PC-9 (cell line): Measurements from ENCODE around the gene RC3H2. TPM values are rescaled to one million over a fixed set of nuclear protein-coding genes. Genes with fewer than 3 reads are reported as not detected.
"Not testable (repeated sequence)": the region's sequence is repeated elsewhere in the genome, so short reads cannot be mapped to it uniquely, and the experiment has no call there.

Experiments
- BruUV-seq: library from RNA; stranded (reverse); fragments of 400-500 nt; replicated peaks from 2 replicates; lab custom pipeline; 2021; lab: Mats Ljungman, UMichigan
- CTCF ChIA-PET: fragments of 300-600 bp; sonication (Branson Sonifier 250); formaldehyde crosslinking; loops from one replicate; lab custom pipeline; 2022; ENCODE audit warnings: antibody characterized with exemption; lab: Charles Lee
- POLR2A ChIA-PET: fragments of 300-600 bp; sonication (Branson Sonifier 250); formaldehyde crosslinking; loops from one replicate; lab custom pipeline; 2022; ENCODE audit warnings: antibody characterized with exemption; ENCODE audit not compliant: unreplicated experiment; lab: Charles Lee
- DNase-seq, 2 experiments: peaks; one replicate each; pipeline versions ENCODE4 v3.0.0 to v3.0.0-alpha.2; 2015 to 2022; ENCODE audit warnings: mixed read lengths in 1 of 2
- H2AFZ ChIP-seq: fragments of 200-600 bp; sonication (generic); 2 replicates; pipeline ENCODE4 v1.8.1; 2017; ENCODE audit warnings: antibody characterized with exemption
- H3F3A ChIP-seq: fragments of 200-600 bp; sonication (generic); 2 replicates; pipeline ENCODE4 v1.8.1; 2017; ENCODE audit warnings: antibody characterized with exemption, mild to moderate bottlenecking, low read depth; ENCODE audit not compliant: insufficient read depth
- H3K27ac ChIP-seq: fragments of 200-600 bp; sonication (generic); 2 replicates; pipeline ENCODE4 v1.6.1; 2016; ENCODE audit warnings: mixed run types
- H3K27me3 ChIP-seq: fragments of 200-600 bp; sonication (generic); 2 replicates; pipeline ENCODE4 v1.6.1; 2016; ENCODE audit warnings: low read depth, mixed run types; ENCODE audit not compliant: insufficient read depth
- H3K36me3 ChIP-seq: fragments of 200-600 bp; sonication (generic); 2 replicates; pipeline ENCODE4 v1.6.1; 2016; ENCODE audit warnings: low read depth, mixed run types
- H3K4me1 ChIP-seq: fragments of 200-600 bp; sonication (generic); replicated peaks from 2 replicates; pipeline ENCODE4 v1.6.1; 2016; ENCODE audit warnings: mixed run types; ENCODE audit not compliant: insufficient read depth
- H3K4me2 ChIP-seq: fragments of 200-600 bp; sonication (generic); 2 replicates; pipeline ENCODE4 v1.6.1; 2017; ENCODE audit warnings: mixed run types
- H3K4me3 ChIP-seq: fragments of 200-600 bp; sonication (generic); 2 replicates; pipeline ENCODE4 v1.6.1; 2016; ENCODE audit warnings: mixed run types
- H3K79me2 ChIP-seq: fragments of 200-600 bp; sonication (generic); 2 replicates; pipeline ENCODE4 v1.6.1; 2017; ENCODE audit warnings: low read depth, mixed run types
- H3K9me2 ChIP-seq: fragments of 200-600 bp; sonication (generic); 2 replicates; pipeline ENCODE4 v1.8.1; 2017; ENCODE audit warnings: mild to moderate bottlenecking; ENCODE audit not compliant: insufficient read depth
- H3K9me3 ChIP-seq: fragments of 200-600 bp; sonication (generic); 2 replicates; pipeline ENCODE4 v1.8.1; 2016; ENCODE audit warnings: low read depth; ENCODE audit not compliant: insufficient read depth
- H4K20me1 ChIP-seq: fragments of 200-600 bp; sonication (generic); 2 replicates; pipeline ENCODE4 v1.8.1; 2017; ENCODE audit not compliant: insufficient read depth
- EZH2 ChIP-seq: fragments of 200-600 bp; sonication (generic); IDR thresholded peaks from 2 replicates; pipeline ENCODE4 v1.8.0; 2017; ENCODE audit warnings: antibody characterized with exemption, low read depth
- intact Hi-C: fragments of 100-400 bp; cut with micrococcal nuclease; formaldehyde crosslinking; loops from one replicate; pipeline ENCODE4 v1.10.0; 2022; ENCODE audit not compliant: unreplicated experiment
- total RNA-seq: library from RNA; stranded (reverse); gene quantifications from 2 replicates; pipeline ENCODE4 v1.2.3, GENCODE V29; 2021
- TF ChIP-seq, protein P1 (sequence below): fragments of 200-600 bp; sonication (generic); conservative IDR thresholded peaks from 2 replicates; pipeline ENCODE4 v1.6.1; 2017; ENCODE audit warnings: mixed run types, antibody characterized with exemption, mild to moderate bottlenecking, moderate library complexity

Gene RC3H2
- total RNA-seq, 1 experiment from 2014 or later = 58.8 TPM

DNA sequence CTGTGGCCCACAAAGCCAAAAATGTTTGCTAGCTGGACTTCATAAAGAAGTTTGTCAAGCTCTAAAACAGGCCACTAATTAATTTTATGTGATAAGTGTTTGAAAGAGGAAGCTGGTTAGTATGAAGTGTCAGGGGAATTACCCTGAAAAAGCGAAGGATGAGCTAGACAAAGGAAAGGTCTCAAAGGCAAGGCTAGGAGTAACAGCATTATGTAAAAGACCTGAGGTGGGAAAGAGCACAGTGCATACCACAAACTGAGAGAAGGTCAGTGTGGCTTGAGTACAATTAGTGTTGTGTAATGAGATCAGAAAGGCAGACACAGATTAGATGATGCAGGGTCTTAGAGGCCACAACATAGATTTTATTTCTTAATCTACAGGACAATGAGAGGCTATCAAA, 29.6 kb downstream of the RC3H2 start:
- Histone ChIP-seq H3K27me3 (no peaks in the 10 kb centered on the region), H4K20me1 (no peaks in the 10 kb centered on the region; the same call in 1 of the 2 replicates), H3K4me3 (no peak overlapping the region), H2AFZ (no peak overlapping the region), H3K36me3 (peaks cover 19% of the 10 kb centered on the region; the same call in 1 of the 2 replicates), H3K4me2 (no peak overlapping the region), H3K9me2 (no peaks in the 10 kb centered on the region), H3K4me1 (no peaks in the 10 kb centered on the region), H3K27ac (no peak overlapping the region), H3K79me2 (no peaks in the 10 kb centered on the region), H3K9me3 (no peaks in the 10 kb centered on the region), H3F3A (no peaks in the 10 kb centered on the region)
- POLR2A ChIA-PET = no interaction called here
- TF ChIP-seq, protein P1, sequence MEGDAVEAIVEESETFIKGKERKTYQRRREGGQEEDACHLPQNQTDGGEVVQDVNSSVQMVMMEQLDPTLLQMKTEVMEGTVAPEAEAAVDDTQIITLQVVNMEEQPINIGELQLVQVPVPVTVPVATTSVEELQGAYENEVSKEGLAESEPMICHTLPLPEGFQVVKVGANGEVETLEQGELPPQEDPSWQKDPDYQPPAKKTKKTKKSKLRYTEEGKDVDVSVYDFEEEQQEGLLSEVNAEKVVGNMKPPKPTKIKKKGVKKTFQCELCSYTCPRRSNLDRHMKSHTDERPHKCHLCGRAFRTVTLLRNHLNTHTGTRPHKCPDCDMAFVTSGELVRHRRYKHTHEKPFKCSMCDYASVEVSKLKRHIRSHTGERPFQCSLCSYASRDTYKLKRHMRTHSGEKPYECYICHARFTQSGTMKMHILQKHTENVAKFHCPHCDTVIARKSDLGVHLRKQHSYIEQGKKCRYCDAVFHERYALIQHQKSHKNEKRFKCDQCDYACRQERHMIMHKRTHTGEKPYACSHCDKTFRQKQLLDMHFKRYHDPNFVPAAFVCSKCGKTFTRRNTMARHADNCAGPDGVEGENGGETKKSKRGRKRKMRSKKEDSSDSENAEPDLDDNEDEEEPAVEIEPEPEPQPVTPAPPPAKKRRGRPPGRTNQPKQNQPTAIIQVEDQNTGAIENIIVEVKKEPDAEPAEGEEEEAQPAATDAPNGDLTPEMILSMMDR = no peak
- TF ChIP-seq EZH2 = no peak
- CTCF ChIA-PET = no interaction called here
- intact Hi-C loops = no loop called here
- DNase-seq = no peak
- BruUV-seq = no TSS peak

DNA sequence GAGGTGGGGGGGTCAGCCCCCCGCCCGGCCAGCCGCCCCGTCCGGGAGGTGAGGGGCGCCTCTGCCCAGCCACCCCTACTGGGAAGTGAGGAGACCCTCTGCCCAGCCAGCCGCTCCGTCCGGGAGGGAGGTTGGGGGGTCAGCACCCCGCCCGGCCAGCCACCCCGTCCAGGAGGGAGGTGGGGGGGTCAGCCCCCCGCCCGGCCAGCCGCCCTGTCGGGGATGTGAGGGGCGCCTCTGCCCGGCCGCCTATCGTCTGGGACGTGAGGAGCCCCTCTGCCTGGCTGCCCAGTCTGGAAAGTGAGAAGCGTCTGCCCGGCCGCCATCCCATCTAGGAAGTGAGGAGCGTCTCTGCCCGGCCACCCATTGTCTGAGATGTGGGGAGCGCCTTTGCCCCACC, 37.9 kb downstream of the RC3H2 start:
- intact Hi-C loops, H3K27me3 ChIP-seq, H3K36me3 ChIP-seq: not testable (repeated sequence)

DNA sequence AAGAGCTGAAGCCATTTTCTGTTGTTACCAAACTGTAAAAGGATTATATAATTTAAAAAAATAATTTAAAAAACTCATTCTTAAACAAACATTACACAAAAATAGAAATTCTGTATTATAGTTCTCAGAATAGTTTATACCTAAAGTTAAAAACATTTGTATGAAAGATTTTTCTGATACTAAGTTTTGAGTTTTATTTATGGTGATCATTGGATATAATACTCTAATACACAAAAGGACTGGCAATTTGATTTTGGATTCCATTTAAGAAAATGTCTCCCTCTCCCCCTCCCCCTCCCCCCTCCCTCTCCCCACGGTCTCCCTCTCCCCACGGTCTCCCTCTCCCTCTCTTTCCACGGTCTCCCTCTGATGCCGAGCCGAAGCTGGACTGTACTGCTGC, 39.1 kb downstream of the RC3H2 start:
- H3K79me2 ChIP-seq = no peaks in the 10 kb centered on the region
- BruUV-seq = no TSS peak
- no peak overlapping the region for H3K4me3 ChIP-seq
- H4K20me1 ChIP-seq = no peaks in the 10 kb centered on the region
- intact Hi-C loops = no loop called here
- no peak for DNase-seq
- 0 out of 2 replicates have a peak, but pooled peaks cover 6% of the 10 kb centered on the region for H3F3A ChIP-seq
- TF ChIP-seq, protein P1 = no peak
- TF ChIP-seq EZH2 = no peak
- 0 out of 2 replicates have a peak, but pooled peaks cover 4% of the 10 kb centered on the region for H3K36me3 ChIP-seq
- no peaks in the 10 kb centered on the region for H3K4me1 ChIP-seq
- H2AFZ ChIP-seq = no peak overlapping the region
- H3K27ac ChIP-seq = no peak overlapping the region
- ChIA-PET POLR2A (no interaction called here), CTCF (no interaction called here)
- H3K9me3 ChIP-seq = no peaks in the 10 kb centered on the region
- no peaks in the 10 kb centered on the region for H3K9me2 ChIP-seq
- H3K4me2 ChIP-seq = no peak overlapping the region
- H3K27me3 ChIP-seq = no peaks in the 10 kb centered on the region

More for the DNA sequence above, 37.9 kb downstream of the RC3H2 start:
- H2AFZ ChIP-seq, DNase-seq, H3K9me3 ChIP-seq, H3K9me2 ChIP-seq, H3K4me1 ChIP-seq, H3K27ac ChIP-seq, H4K20me1 ChIP-seq, BruUV-seq, H3F3A ChIP-seq, CTCF ChIA-PET, H3K4me3 ChIP-seq, POLR2A ChIA-PET, H3K4me2 ChIP-seq, H3K79me2 ChIP-seq: not testable (repeated sequence)

DNA sequence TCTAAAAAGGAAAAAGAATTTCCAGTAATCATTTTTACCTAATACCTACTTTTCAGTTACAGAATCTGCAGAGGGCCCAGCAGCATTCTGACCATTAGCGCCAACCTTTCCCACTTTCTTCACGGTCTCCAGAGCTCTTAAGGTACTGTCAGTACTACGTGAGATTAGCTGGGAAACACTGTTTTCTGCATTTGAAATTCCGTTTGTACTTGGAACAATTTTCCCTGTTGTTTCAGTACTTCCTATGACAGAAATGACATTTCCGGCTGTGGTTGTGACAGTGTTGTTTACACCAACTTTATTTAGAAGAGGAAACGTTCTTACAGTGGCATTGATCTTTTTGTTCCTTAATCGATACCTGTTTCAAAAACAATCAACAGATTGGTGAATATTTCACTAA, 39.9 kb downstream of the RC3H2 start:
- ChIA-PET POLR2A (no interaction called here), CTCF (no interaction called here)
- no peaks in the 10 kb centered on the region for H3K27me3 ChIP-seq
- no TSS peak for BruUV-seq
- TF ChIP-seq, protein P1 = no peak
- no peak for TF ChIP-seq EZH2
- 0 out of 2 replicates have a peak, but pooled peaks cover 4% of the 10 kb centered on the region for H3K36me3 ChIP-seq
- no peaks in the 10 kb centered on the region for H3K9me3 ChIP-seq
- H3K79me2 ChIP-seq = no peaks in the 10 kb centered on the region
- no peak overlapping the region for H3K4me3 ChIP-seq
- no peak overlapping the region for H3K4me2 ChIP-seq
- H3K9me2 ChIP-seq = no peaks in the 10 kb centered on the region
- DNase-seq = no peak
- no peaks in the 10 kb centered on the region; the same call in 1 of the 2 replicates for H4K20me1 ChIP-seq
- H2AFZ ChIP-seq = no peak overlapping the region
- no peaks in the 10 kb centered on the region for H3K4me1 ChIP-seq
- no peak overlapping the region for H3K27ac ChIP-seq
- intact Hi-C loops = no loop called here
- 0 out of 2 replicates have a peak, but pooled peaks cover 10% of the 10 kb centered on the region for H3F3A ChIP-seq
